Measurements from ENCODE around the gene GREM1.

Gene GREM1
- 0 to 0.18 (median 0) reads per million in 4 experiments for total RNA-seq

GRCh38 chr15:32717426-32718226 is at the start of gene GREM1:
TSS of gene GREM1 (plus strand) at chr15:32718004. CDS start at chr15:32730691, 12,687 bp downstream.
- no peak for DNase-seq

GRCh38 chr15:32668942-32669341 is 48.9 kb upstream of the GREM1 start:
- DNase-seq: no peak

GRCh38 chr15:32669896-32670611 is 47.8 kb upstream of the GREM1 start:
- no peak for DNase-seq

GRCh38 chr15:32670623-32671022 is 47.2 kb upstream of the GREM1 start:
- no peak for DNase-seq

DNA sequence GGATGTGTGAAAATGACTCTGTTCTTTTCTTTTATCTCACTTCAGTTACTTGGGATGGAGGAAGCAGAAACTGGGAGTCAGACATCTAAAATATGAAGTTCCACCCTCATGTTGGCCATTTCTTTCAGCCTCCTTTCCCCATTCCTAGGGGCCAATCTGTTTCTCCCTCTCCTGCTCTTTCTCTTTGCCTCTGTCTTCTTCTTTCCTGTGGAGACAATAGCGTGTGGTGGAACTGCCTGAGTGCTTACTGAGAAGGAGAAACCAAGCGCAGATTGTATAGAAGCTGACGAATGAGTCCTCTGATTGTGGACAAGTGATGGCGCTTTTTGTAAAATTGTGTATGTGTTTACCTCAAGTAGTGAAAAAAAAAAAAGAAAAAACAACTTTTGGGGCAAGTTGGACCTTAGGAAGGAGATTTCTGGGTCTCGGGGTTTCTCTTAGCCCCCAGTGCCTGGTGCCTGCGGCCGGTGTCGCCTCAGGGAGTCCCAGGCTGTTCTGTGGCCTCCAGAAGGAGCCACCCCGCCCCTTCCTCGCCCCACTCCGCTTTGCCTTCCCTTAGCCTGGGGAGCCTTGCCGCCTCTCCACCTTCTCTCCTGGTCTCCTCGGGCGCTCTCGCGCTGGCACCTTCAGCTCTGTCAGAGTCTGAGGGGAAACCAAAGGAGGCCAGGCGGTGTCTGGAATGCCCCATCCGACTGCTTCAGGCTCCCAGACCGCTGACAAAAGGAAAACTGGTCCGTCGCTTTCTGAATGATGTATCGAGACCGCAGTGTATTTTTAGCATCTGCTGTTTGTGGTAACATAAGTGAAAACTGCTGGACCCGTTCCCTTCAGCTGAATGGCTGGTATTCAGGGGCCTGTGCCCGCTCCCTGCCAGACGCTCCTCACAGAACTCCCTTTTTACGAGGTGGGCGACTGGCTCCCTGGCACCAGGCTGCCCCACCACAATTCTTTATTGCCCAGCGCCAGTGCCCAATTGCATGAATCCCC is 46.2 kb upstream of the GREM1 start:
- no peak for DNase-seq

- no peak for DNase-seq
Observed at GRCh38 chr15:32674681-32675080, 43.1 kb upstream of the GREM1 start.

- DNase-seq: no peak
Observed at GRCh38 chr15:32675466-32675865, 42.3 kb upstream of the GREM1 start.

DNA sequence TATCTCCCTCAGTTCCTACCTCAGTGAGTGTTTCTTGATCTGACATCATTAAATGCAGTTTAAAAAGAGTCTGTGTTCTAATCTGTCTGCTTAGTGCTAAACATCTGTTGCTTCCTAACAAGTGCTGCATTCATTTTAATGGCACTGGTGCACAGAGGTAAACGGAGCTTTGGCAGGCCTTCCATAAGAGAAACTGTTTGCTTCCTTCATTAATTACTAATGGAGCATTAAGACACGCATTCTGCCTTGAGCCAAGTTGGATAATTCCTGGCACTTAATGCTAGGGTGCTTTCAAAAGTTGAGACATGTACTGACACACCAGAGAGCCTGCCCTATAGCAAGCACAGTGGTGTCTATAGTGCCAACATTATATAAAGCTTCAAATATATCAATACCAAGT is 41.6 kb upstream of the GREM1 start:
- no peak for DNase-seq

DNA sequence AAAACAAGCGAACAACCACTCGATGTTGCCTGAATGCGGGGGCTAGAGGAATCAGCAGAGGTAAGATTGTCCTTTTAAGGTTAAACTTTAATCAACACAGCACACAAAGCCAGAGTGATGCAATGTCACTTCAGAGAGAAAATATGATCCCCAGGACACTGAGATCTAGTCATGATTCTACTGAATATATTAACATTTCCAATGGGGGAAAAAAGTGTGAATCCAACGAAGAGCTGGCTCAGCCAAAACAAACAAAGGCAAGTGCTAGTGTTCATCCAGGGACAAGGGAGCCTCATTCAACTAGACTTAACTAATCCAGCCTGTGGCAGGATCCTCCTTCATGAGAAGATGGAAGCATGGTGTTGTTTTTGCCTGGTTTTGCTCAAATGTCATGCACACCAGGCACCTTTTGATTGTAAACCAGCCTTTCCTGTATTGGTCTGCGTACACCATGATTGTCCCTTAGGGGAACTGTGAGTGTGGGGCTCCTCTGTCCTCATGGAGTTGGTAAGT is 40.5 kb upstream of the GREM1 start:
- DNase-seq: no peak

- DNase-seq: no peak
Observed at GRCh38 chr15:32679298-32679690, 38.5 kb upstream of the GREM1 start.

DNA sequence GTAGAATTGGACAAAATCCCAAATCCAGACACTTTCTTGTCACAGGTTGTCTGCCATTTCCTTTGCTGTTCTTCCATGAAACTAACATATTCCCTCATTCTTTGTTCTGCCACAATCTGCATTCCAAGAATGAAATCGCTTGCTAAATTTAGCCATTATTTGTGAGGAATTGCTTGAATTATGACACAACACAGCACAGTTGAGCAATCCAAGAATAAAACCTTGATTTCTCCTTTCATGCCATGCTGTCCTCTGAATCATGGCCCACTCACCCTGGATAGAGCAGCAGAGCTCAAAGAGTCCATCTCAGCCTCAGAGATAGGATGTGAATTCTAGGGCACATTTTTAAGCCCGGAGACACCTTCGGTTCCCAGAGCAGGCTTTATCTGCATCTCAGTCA is 35.2 kb upstream of the GREM1 start:
- no peak for DNase-seq

GRCh38 chr15:32682977-32683630 is 34.7 kb upstream of the GREM1 start:
- no peak for DNase-seq

GRCh38 chr15:32683906-32684584 is 33.8 kb upstream of the GREM1 start:
- no peak for DNase-seq

GRCh38 chr15:32685576-32685975 is 32.2 kb upstream of the GREM1 start:
- DNase-seq: no peak

DNA sequence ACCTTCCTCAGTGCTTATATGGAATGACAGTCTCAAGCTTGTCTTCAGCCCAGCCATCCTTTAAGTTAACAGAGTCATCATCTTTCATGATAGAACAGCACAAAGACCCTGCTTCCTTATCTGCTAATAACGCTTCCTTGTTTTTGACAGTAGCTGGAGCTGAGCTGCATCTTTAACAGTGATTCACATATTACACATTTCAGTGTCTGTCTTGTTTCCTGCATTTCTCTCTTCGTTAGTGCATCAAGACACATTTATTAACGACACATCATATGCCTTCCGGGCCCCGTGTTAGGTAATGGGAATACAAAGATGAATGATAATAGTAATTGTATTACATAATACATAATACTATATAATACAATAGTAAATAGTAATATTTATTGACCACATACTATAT is 30.2 kb upstream of the GREM1 start:
- DNase-seq: no peak

GRCh38 chr15:32688151-32688639 is 29.6 kb upstream of the GREM1 start:
- no peak for DNase-seq

- DNase-seq: no peak
Observed at GRCh38 chr15:32690941-32691688, 26.7 kb upstream of the GREM1 start.

- no peak for DNase-seq
Observed at GRCh38 chr15:32691689-32692038, 26.1 kb upstream of the GREM1 start.

GRCh38 chr15:32692286-32692685 is 25.5 kb upstream of the GREM1 start:
- DNase-seq: no peak

DNA sequence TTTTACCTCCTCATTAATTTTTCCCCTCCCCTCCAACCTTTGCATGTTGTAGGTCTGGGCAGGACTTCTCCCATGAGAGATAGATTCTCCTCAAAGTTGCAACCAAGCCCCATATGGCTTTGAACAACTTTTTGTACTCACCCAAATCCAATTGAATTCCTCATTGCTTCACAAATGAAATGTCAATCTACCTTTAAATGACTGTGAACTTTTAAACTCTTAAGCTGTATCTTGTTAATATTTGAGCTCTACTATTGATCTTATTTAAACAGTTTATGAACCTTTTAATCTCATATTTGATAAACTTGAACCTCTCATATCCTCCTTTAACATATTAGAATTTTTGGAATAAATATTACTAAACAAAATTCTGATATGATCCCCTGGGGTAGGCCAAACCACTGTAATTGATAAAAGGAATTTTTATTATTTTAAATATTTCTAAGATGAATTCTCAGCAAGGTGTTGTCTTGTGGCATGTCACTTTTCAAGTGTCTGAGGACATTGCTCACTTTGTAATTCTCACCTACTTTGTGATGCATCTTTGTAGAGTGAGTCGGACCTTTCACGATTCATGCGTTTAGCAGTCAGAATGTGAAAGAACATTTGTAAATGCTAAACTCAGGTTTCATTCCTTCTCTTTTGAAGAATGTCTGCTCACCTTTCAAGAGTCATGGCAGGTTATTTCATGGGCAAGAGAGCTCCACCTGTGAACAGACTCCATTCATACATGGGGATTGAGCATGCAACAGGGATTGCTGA is 23.4 kb upstream of the GREM1 start:
- DNase-seq: no peak

Data from effector CD8-positive, alpha-beta T cell (primary cell).